ENCODE data around the gene CHERP. TPM values are rescaled to one million over a fixed set of nuclear protein-coding genes. Genes with fewer than 3 reads are reported as not detected.

Gene CHERP
- total RNA-seq, 1 donor from 2014 or later = 92.0 TPM

DNA sequence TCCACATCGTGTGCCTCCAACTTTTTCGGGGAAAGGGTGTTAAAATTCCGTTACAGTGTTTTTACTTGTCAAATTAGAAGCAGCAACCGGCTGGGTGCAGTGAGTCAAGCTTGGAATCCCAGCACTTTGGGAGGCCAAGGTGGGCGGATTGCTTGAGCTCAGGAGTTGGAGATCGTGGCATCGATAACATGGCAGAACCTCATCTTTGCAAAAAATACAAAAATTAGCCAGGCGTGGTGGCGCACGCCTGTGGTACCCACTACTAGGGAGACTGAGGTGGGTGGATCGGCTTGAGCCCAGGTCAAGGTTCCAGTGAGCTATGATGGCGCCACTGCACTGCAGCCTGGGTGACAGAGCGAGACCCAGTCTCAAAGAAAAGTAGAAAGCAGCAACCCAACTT is 31.1 kb upstream of the CHERP start:
- peak overlapping the region; percentile 98 for H3K4me3 Mint-ChIP-seq
- H3K36me3 Mint-ChIP-seq (ENCODE audit: low read depth) = peaks cover 33% of the 10 kb centered on the region
- no peaks in the 10 kb centered on the region for H3K9me3 Mint-ChIP-seq
- intact Hi-C loops (cut with micrococcal nuclease) = loop anchor here (2.0 to 5.0 kb wide), 2 partner anchors 22 to 101 kb away; partner anchors contain the start of gene EPS15L1
- H3K27me3 Mint-ChIP-seq (ENCODE audit: insufficient read depth) = no peaks in the 10 kb centered on the region
- no peak for DNase-seq (ENCODE audit: low spot score)
- H3K27ac Mint-ChIP-seq = peak overlapping the region; percentile 97
- peaks cover 51% of the 10 kb centered on the region for H3K4me1 Mint-ChIP-seq (ENCODE audit: low read depth)

DNA sequence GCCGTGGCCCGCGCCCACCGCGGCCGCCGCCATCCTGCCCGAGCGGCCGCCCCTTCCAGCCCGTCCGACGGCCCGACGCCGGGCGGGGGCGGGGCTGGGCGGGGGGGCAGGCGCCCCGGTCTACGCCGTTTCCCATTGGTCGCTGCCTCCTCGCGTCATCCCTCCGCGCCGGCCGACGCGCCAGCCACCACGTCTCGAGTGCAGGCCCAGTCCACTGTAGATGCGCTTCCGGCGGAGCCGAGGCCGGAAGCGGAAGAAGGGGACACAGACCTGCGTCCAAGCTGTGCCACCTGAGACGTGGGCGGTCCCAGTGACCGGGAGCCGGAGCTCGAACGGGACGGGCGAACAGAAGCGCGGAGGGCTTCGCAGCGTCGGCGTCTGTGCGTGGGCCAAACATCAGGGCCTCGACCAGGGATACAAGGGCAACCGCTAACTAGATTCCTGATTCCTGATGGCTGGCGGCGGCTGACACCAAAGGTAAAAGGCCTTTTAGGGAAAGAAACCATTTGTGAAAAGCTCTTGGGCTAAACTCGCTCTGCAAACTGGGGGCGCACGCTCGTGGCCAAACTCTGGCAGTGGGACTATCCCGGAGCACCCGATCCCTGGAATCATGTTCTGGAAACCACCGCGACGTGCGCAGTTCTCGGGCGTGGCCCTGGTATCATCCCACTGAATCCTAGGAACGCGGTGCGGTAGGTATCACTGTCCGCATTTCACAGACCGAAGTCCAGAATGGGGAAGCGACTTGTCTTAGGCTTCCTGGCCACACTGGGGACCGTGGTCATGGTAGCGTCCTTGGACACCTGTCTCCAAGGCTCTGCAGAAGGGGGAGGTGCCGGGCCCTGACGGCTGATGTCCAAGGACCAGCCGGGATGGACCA is 30.3 kb upstream of the CHERP start, which contains the start of gene SLC35E1:
SLC35E1 (minus strand) TSS at position 84 of the 880 bp plus-strand sequence; CDS start at position 33, 51 bp downstream.
- Mint-ChIP-seq H3K36me3 (ENCODE audit: low read depth) (peaks cover 38% of the 10 kb centered on the region), H3K4me3 (peak within 1 kb of the TSS; percentile 98), H3K9me3 (no peaks in the 10 kb centered on the region), H3K27ac (peak within 1 kb of the TSS; percentile 97), H3K27me3 (ENCODE audit: insufficient read depth) (no peaks in the 10 kb centered on the region), H3K4me1 (ENCODE audit: low read depth) (peaks cover 58% of the 10 kb centered on the region)
- peak; percentile 91 for DNase-seq (ENCODE audit: low spot score)
- intact Hi-C loops (cut with micrococcal nuclease) = loop anchor here (1.0 to 5.0 kb wide), 8 partner anchors 12 to 695 kb away; partner anchors contain the start of genes BABAM1, C19orf44, CALR3 and CHERP

DNA sequence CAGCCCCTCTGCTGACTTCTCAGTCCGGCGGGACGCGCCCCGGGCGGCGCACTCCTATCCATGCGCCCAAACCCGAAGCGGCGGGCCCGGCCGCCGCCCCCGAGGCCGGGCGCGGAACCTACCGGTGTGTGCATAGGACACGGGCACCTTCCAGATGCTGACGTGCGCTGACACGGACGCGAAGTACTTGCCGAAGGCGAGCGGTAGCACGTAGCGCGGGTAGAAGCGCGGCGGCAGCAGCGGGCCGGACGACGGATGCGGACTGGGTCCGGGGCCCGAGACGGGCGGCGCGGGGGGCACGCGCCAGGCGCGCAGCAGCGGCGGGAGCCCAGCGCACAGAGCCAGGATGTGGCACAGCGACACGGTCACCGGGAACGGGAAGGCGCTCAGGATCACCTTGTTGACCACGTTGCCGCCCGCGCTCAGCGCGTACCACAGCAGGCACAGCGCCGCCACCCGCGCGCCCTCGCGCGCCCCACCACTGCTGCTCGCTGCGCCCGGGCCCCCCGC is 29.6 kb upstream of the CHERP start:
- no peak for DNase-seq (ENCODE audit: low spot score)
- no peaks in the 10 kb centered on the region for H3K27me3 Mint-ChIP-seq (ENCODE audit: insufficient read depth)
- no peaks in the 10 kb centered on the region for H3K9me3 Mint-ChIP-seq
- H3K36me3 Mint-ChIP-seq (ENCODE audit: low read depth) = peaks cover 41% of the 10 kb centered on the region
- intact Hi-C loops (cut with micrococcal nuclease) = loop anchor here (1.0 to 5.0 kb wide), 8 partner anchors 12 to 695 kb away; partner anchors contain the start of genes BABAM1, C19orf44, CALR3 and CHERP
- H3K4me1 Mint-ChIP-seq (ENCODE audit: low read depth) = peaks cover 59% of the 10 kb centered on the region
- peak overlapping the region; percentile 92 for H3K4me3 Mint-ChIP-seq
- H3K27ac Mint-ChIP-seq = peak overlapping the region; percentile 79

DNA sequence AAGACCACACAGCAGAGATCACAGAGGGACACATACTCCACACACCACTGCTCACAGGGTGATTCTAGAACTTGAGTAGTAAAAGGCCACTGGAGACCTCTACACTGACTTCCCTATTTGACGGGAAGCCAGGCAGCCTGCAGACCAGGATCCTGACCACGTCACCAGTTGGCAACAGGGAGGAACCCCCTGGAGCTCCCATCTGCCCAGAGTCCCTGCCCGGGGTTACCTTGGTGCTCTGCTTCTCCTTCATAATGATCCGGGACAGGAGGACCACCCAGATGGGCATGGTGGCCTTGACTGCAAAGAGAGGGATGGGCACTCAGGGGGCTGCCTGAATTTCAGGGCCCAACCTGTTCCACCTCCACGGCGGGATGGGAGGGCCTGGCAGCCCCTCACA is 29.0 kb upstream of the CHERP start:
- DNase-seq (ENCODE audit: low spot score) = no peak
- peaks cover 2% of the 10 kb centered on the region for H3K9me3 Mint-ChIP-seq
- H3K4me3 Mint-ChIP-seq = peak overlapping the region; percentile 92
- intact Hi-C loops (cut with micrococcal nuclease) = loop anchor here (5.0 kb wide), 1 partner anchor 99 kb away; the partner anchor contains the start of gene EPS15L1
- H3K27me3 Mint-ChIP-seq (ENCODE audit: insufficient read depth) = no peaks in the 10 kb centered on the region
- peak overlapping the region; percentile 44 for H3K27ac Mint-ChIP-seq
- H3K36me3 Mint-ChIP-seq (ENCODE audit: low read depth) = peaks cover 45% of the 10 kb centered on the region
- H3K4me1 Mint-ChIP-seq (ENCODE audit: low read depth) = peaks cover 65% of the 10 kb centered on the region

DNA sequence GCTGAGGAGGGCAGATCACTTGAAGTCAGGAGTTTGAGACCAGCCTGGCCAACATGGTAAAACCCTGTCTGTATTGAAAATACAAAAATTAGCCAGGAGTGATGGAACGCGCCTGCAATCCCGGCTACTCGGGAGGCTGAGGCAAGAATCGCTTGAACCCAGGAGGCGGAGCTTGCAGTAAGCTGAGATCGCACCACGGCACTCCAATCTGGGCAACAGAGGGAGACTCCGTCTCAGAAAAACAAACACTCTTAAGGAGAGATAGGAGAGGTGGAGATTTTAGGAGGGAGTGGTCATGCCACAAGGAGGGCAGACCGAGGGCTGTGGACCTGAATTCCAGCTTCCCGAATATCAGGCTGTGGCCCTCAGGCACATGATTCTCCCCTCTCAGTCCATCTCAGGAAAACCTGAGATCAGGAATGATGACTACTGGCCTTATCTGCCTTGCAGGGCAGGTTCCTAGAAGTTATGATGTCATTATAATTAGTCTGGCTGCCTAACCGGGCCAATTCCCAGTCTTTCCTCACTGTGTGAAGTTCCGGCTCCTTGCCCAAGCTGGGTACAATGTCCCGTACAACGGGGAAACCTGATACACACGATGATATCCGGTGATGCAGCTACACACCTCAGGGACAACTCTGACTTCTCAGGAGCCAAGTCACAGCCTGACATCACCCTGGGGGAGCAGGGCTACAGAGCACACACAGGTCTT is 27.5 kb upstream of the CHERP start:
- no peak for DNase-seq (ENCODE audit: low spot score)
- Mint-ChIP-seq H3K9me3 (peaks cover 3% of the 10 kb centered on the region), H3K27ac (peak overlapping the region; percentile 40), H3K4me3 (peak overlapping the region; percentile 92), H3K27me3 (ENCODE audit: insufficient read depth) (no peaks in the 10 kb centered on the region), H3K4me1 (ENCODE audit: low read depth) (peaks cover 62% of the 10 kb centered on the region), H3K36me3 (ENCODE audit: low read depth) (peaks cover 44% of the 10 kb centered on the region)
- intact Hi-C loops (cut with micrococcal nuclease) = loop anchor here (5.0 kb wide), 1 partner anchor 97 kb away; the partner anchor contains the start of gene EPS15L1

DNA sequence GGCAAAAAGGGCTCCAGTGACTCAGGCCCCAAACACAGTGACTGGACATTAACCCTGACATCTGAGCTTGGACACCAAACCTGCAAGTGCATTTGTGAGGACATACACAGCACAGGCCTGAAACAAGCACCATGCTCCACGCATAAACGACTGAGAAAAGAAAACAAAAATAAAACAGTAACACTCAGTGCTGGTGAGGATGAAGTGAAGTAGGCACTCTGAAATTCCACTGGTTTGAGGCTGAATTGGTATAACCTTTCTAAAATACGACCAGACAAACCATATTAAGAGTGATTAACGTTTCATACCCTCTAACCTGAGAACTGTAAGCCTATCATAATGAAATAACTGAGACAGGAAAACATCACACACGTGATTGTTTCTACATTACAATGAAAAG is 24.5 kb upstream of the CHERP start:
- Mint-ChIP-seq H3K27ac (peak overlapping the region; percentile 99), H3K4me3 (peak overlapping the region; percentile 20), H3K36me3 (ENCODE audit: low read depth) (peaks cover 45% of the 10 kb centered on the region), H3K27me3 (ENCODE audit: insufficient read depth) (no peaks in the 10 kb centered on the region), H3K4me1 (ENCODE audit: low read depth) (peaks cover 45% of the 10 kb centered on the region), H3K9me3 (peaks cover 3% of the 10 kb centered on the region)
- intact Hi-C loops (cut with micrococcal nuclease) = loop anchor here (1.0 kb wide), 1 partner anchor 28 kb away; no protein-coding TSS in a partner anchor
- DNase-seq (ENCODE audit: low spot score) = no peak

DNA sequence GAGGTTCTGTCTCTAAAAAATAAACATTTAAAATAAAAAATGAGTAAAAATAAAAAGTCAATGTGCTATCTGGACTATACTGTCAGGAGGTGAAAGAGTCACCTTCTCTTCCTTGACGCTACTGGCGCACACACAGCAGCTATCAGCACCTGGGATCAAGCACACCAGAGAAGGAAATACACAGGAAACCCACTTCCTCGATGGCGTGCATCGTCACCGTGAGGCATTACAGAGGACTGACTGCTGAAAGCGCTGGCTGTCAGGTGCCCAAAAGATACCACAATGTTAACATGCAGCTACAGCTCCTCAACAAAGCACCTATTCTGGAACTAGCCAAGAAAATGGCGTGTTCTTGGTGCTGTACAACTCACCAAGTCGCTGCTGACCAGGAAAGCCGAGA is 23.9 kb upstream of the CHERP start:
- peaks cover 3% of the 10 kb centered on the region for H3K9me3 Mint-ChIP-seq
- peak overlapping the region; percentile 99 for H3K27ac Mint-ChIP-seq
- peak overlapping the region; percentile 81 for H3K4me3 Mint-ChIP-seq
- peaks cover 49% of the 10 kb centered on the region for H3K36me3 Mint-ChIP-seq (ENCODE audit: low read depth)
- no peaks in the 10 kb centered on the region for H3K27me3 Mint-ChIP-seq (ENCODE audit: insufficient read depth)
- intact Hi-C loops (cut with micrococcal nuclease) = loop anchor here (1.0 kb wide), 1 partner anchor 28 kb away; no protein-coding TSS in a partner anchor
- DNase-seq (ENCODE audit: low spot score) = peak; percentile 81
- H3K4me1 Mint-ChIP-seq (ENCODE audit: low read depth) = peaks cover 41% of the 10 kb centered on the region

DNA sequence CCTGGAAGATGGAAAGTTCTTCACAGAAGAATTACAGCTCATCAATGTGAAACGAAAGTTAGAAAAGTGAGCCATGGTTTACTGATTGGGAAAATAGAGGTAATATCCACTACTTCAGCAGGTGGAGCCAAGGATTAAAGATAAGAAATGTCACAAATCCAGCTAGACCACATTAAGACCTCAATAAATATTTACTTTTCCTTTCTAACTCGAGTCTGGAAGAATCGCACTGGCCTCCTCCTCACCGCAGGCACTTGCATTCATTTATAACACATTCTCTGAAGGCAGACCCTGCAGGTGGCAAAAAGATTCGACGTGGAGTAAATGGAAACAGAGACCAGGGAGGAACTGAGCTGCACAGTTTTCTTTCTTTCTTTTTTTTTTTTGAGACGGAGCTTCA is 22.6 kb upstream of the CHERP start:
- peak overlapping the region; percentile 55 for H3K27ac Mint-ChIP-seq
- H3K9me3 Mint-ChIP-seq = peaks cover 3% of the 10 kb centered on the region
- H3K27me3 Mint-ChIP-seq (ENCODE audit: insufficient read depth) = no peaks in the 10 kb centered on the region
- intact Hi-C loops (cut with micrococcal nuclease) = no loop called here
- peaks cover 51% of the 10 kb centered on the region for H3K36me3 Mint-ChIP-seq (ENCODE audit: low read depth)
- H3K4me3 Mint-ChIP-seq = no peak overlapping the region
- DNase-seq (ENCODE audit: low spot score) = no peak
- peaks cover 35% of the 10 kb centered on the region for H3K4me1 Mint-ChIP-seq (ENCODE audit: low read depth)

DNA sequence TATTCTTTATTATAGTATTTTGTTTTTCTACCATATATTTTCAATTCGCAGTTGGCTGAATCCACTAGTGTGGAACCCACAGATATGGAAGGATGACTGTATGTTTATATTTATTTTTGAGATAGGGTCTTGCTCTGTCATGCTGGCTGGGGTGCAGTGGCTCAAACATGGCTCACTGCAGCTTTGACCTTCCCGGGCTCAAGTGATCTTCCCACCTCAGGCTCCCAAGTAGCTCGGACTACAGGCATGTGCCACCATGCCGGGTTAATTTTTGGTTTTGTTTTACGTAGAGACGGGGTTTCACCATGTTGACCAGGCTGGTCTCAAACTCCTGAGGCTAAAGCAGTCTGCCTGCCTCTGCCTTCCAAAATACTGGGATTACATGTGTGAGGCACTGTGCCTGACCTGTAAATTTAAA is 20.4 kb upstream of the CHERP start:
- no peak for DNase-seq (ENCODE audit: low spot score)
- Mint-ChIP-seq H3K4me3 (no peak overlapping the region), H3K27me3 (ENCODE audit: insufficient read depth) (no peaks in the 10 kb centered on the region), H3K27ac (no peak overlapping the region), H3K9me3 (peaks cover 3% of the 10 kb centered on the region), H3K36me3 (ENCODE audit: low read depth) (peaks cover 48% of the 10 kb centered on the region), H3K4me1 (ENCODE audit: low read depth) (peaks cover 22% of the 10 kb centered on the region)
- intact Hi-C loops (cut with micrococcal nuclease) = no loop called here

DNA sequence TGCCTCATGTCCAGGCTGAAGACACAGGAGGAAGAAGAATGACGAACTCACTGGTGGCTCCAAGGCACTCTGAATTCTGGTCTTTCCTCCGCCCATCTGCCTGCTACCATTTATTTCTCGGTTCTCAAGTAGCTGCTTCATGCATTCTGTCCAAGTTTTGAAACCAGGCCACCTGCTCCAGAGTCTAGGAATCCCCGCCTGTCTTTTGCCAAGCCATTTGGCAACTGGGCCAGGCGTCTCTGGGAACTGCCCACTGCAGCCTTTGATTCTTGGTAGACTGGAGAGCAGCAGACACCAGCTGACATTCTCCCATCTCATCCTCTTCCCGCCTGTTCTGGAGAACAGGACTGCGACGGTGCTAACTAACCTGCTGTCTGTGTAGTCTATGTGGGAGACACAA is 19.1 kb upstream of the CHERP start:
- peak overlapping the region; percentile 16 for H3K27ac Mint-ChIP-seq
- intact Hi-C loops (cut with micrococcal nuclease) = no loop called here

DNA sequence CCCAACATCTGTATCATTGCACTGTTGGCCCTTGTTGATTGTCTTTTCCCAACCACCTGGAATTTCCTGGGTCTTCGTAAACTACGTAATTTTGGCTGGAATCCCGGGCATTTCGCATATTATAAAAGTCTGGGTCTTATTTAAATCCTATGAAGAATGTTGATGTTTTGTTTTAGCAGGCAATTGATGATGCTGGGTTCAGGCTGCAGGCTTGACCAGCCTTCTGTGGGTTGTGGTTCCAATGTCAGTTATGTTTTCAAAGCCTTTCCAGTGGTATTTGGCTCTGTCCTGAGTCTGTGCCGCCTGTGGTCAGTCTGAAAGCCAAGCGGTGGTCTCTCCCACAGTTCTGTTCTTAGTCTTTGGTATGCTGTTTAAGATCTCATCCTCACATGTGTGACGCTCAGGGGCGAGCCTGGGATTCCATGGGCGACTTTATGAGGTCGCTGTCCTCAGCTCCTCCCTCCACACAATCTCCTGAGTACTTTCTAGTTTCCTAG is 17.6 kb upstream of the CHERP start:
- Mint-ChIP-seq H3K36me3 (ENCODE audit: low read depth) (peaks cover 38% of the 10 kb centered on the region), H3K9me3 (no peaks in the 10 kb centered on the region), H3K4me1 (ENCODE audit: low read depth) (peaks cover 9% of the 10 kb centered on the region), H3K4me3 (no peak overlapping the region), H3K27me3 (ENCODE audit: insufficient read depth) (no peaks in the 10 kb centered on the region), H3K27ac (no peak overlapping the region)
- intact Hi-C loops (cut with micrococcal nuclease) = no loop called here
- DNase-seq (ENCODE audit: low spot score) = no peak

More for the DNA sequence above, 19.1 kb upstream of the CHERP start:
- Mint-ChIP-seq H3K9me3 (peaks cover 2% of the 10 kb centered on the region), H3K4me1 (ENCODE audit: low read depth) (peaks cover 16% of the 10 kb centered on the region), H3K27me3 (ENCODE audit: insufficient read depth) (no peaks in the 10 kb centered on the region), H3K4me3 (no peak overlapping the region), H3K36me3 (ENCODE audit: low read depth) (peaks cover 40% of the 10 kb centered on the region)
- DNase-seq (ENCODE audit: low spot score) = no peak

DNA sequence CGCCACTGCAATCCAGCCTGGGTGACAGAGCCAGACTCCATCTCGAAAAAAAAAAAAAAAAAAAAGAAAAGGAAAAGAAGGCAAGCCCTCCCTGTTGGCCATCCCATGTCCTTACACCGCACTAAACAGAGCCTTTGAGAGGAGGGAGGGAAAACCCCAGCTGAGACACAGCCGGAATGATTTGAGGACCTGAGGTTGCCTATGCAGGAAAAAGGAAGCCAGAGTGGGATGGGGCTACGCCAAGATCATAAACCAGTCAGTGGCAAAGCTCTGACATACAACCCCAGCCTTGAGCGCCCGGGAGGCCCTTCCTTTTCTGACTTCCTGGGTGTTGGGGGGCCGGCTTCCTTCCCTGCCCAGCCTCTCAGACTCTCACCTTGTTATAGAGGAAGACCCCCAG is 12.5 kb upstream of the CHERP start:
- Mint-ChIP-seq H3K36me3 (ENCODE audit: low read depth) (peaks cover 29% of the 10 kb centered on the region), H3K27me3 (ENCODE audit: insufficient read depth) (no peaks in the 10 kb centered on the region)

More for the DNA sequence above, 12.5 kb upstream of the CHERP start:
- Mint-ChIP-seq H3K4me1 (ENCODE audit: low read depth) (peaks cover 5% of the 10 kb centered on the region), H3K9me3 (no peaks in the 10 kb centered on the region), H3K4me3 (no peak overlapping the region), H3K27ac (no peak overlapping the region)
- no peak for DNase-seq (ENCODE audit: low spot score)
- intact Hi-C loops (cut with micrococcal nuclease) = no loop called here
